GM12878 (cell line): ENCODE data around the gene KIDINS220. TPM values are rescaled to one million over a fixed set of nuclear protein-coding genes. Genes with fewer than 3 reads are reported as not detected.

Source experiments
- ATAC-seq: fragments of 200-7000 bp; cut with Tn5 transposase; 3 replicates; pipeline ENCODE4 v1.9.1; 2020; ENCODE audit warnings: mild to moderate bottlenecking, moderate library complexity
- BruUV-seq: library from RNA; stranded (reverse); fragments of 400-500 nt; replicated peaks from 2 replicates; lab custom pipeline; 2021; lab: Mats Ljungman, UMichigan
- CTCF ChIA-PET: fragments of 300-600 bp; sonication (Branson Sonifier 250); formaldehyde crosslinking; extraction: SDS; loops from one replicate; lab custom pipeline; 2021; ENCODE audit warnings: inconsistent platforms; lab: Yijun Ruan, JAX
- POLR2A ChIA-PET: fragments of 350-600 bp; formaldehyde crosslinking; extraction: SDS; loops from one replicate; lab custom pipeline; 2021; ENCODE audit warnings: inconsistent platforms; lab: Charles Lee
- RAD21 ChIA-PET: fragments of 300-600 bp; sonication (Branson Sonifier 250); formaldehyde crosslinking; loops from one replicate; lab custom pipeline; 2023; ENCODE audit warnings: antibody characterized with exemption; ENCODE audit not compliant: unreplicated experiment; lab: Charles Lee
- SMC1A ChIA-PET: fragments of 300-600 bp; sonication (Branson Sonifier 250); formaldehyde crosslinking; loops from one replicate; lab custom pipeline; 2023; ENCODE audit not compliant: unreplicated experiment, uncharacterized antibody; lab: Charles Lee
- DNase-seq: peaks from one replicate; pipeline ENCODE4 v3.0.0-alpha.2; 2011; ENCODE audit warnings: low read depth, low spot score
- FAIRE-seq: peaks from 3 replicates; lab custom pipeline; 2011; peaks lifted over from hg19 to GRCh38; lab: Jason Lieb, UNC
- H2AFZ ChIP-seq: 2 replicates; pipeline ENCODE4 v1.6.0; 2011; ENCODE audit warnings: low read depth, low read length, control low read depth; ENCODE audit not compliant: control insufficient read depth
- H3K27ac ChIP-seq: 2 replicates; pipeline ENCODE4 v1.5.1; 2011; ENCODE audit warnings: control low read depth; ENCODE audit not compliant: control insufficient read depth, insufficient read depth
- H3K27me3 ChIP-seq, 2 experiments: replicated peaks in 1 of 2; 2 replicates each; pipeline versions ENCODE4 v1.6.0 to v1.6.1; 2011; ENCODE audit warnings: low read length in 1 of 2; ENCODE audit not compliant: control insufficient read depth in 2 of 2, insufficient read depth in 2 of 2
- H3K36me3 ChIP-seq, 2 experiments: 2 replicates each; pipeline ENCODE4 v1.5.1; 2011; ENCODE audit warnings: low read length in 1 of 2; ENCODE audit not compliant: control insufficient read depth in 2 of 2, insufficient read depth in 2 of 2
- H3K4me1 ChIP-seq: 2 replicates; pipeline ENCODE4 v1.6.1; 2011; ENCODE audit warnings: mild to moderate bottlenecking, low read length, moderate library complexity, mixed read lengths; ENCODE audit not compliant: control insufficient read depth, insufficient read depth
- H3K4me2 ChIP-seq: 2 replicates; pipeline ENCODE4 v1.6.0; 2011; ENCODE audit warnings: control low read depth; ENCODE audit not compliant: control insufficient read depth, insufficient read depth
- H3K4me3 ChIP-seq: fragments of 200-600 bp; sonication (generic); 2 replicates; pipeline ENCODE4 v1.5.1; 2016
- H3K79me2 ChIP-seq: 2 replicates; pipeline ENCODE4 v1.6.0; 2011; ENCODE audit warnings: low read length; ENCODE audit not compliant: control insufficient read depth, insufficient read depth
- H3K9ac ChIP-seq: 2 replicates; pipeline ENCODE4 v1.8.0; 2011; ENCODE audit warnings: low read length, control low read depth, mixed read lengths; ENCODE audit not compliant: control insufficient read depth, insufficient read depth
- H3K9me3 ChIP-seq: replicated peaks from 3 replicates; pipeline ENCODE4 v1.5.1; 2011; ENCODE audit warnings: mild to moderate bottlenecking, low read length; ENCODE audit not compliant: control insufficient read depth, insufficient read depth
- H4K20me1 ChIP-seq: 2 replicates; pipeline ENCODE4 v1.6.0; 2011; ENCODE audit not compliant: control insufficient read depth, insufficient read depth
- CBX5 ChIP-seq: sonication (generic); IDR thresholded peaks from 2 replicates; pipeline ENCODE4 v1.6.1; 2016; ENCODE audit warnings: low read depth, moderate library complexity, mild to moderate bottlenecking, inconsistent platforms
- KAT2A ChIP-seq: conservative IDR thresholded peaks from 2 replicates; pipeline ENCODE4 v1.6.1; 2011; ENCODE audit warnings: low read depth, low read length; ENCODE audit not compliant: control insufficient read depth
- RBBP5 ChIP-seq: fragments of 200-600 bp; sonication (generic); conservative IDR thresholded peaks from 2 replicates; pipeline ENCODE4 v1.6.1; 2016
- RUNX3 ChIP-seq: IDR thresholded peaks from 2 replicates; pipeline ENCODE4 v1.6.1; 2012; ENCODE audit warnings: low read length, inconsistent platforms
- SUZ12 ChIP-seq: fragments of 200-600 bp; sonication (generic); IDR thresholded peaks from one replicate; pipeline ENCODE4 v1.6.1; 2018; ENCODE audit warnings: antibody characterized with exemption, mild to moderate bottlenecking; ENCODE audit not compliant: unreplicated experiment
- YY1 ChIP-seq: IDR thresholded peaks from 2 replicates; pipeline ENCODE4 v1.6.1; 2011; ENCODE audit warnings: low read depth, mild to moderate bottlenecking, low read length
- WGBS: methylation state at CpG from one replicate; pipeline ENCODE4 v1.1.6; 2016; ENCODE audit warnings: low lambda C conversion rate; ENCODE audit not compliant: insufficient replicate concordance, insufficient coverage; ENCODE audit errors: missing lambda C conversion rate; 5-methylcytosine and 5-hydroxymethylcytosine counted together
- in situ Hi-C: fragments of 300-500 bp; cut with MboI; formaldehyde crosslinking; loops from 9 replicates; pipeline ENCODE4 v1.14.3; 2018; ENCODE audit warnings: mixed read lengths
- intact Hi-C: fragments of 100-400 bp; cut with micrococcal nuclease; formaldehyde crosslinking; loops from one replicate; pipeline ENCODE4 v1.14.2; 2022; ENCODE audit not compliant: unreplicated experiment
- polyA plus RNA-seq, 11 experiments: library from polyadenylated mRNA; depleted of rRNA in 4 of 11; unstranded in 6 of 11; stranded (reverse) in 5 of 11; fragments of >200 nt; fragmentation: Nextera tagmentation in 4 of 11; fragmentation: Illumina TruSeq in 1 of 11; extraction: Ambion mirVana in 4 of 11; extraction: Trizol in 1 of 11; gene quantifications; 1 replicate in 1 of 11; 2 replicates in 10 of 11; pipeline versions ENCODE4 v1.2.1 to v1.2.3, GENCODE V29; 2011 to 2016; ENCODE audit warnings: inconsistent platforms in 2 of 11, missing spikeins in 2 of 11, low read depth in 1 of 11
- total RNA-seq, 4 experiments: library from RNA; depleted of rRNA in 3 of 4; stranded (reverse); fragments of >200 nt in 3 of 4; fragmentation: Illumina TruSeq in 1 of 4; extraction: Trizol in 1 of 4; gene quantifications; 2 replicates each; pipeline versions ENCODE4 v1.2.1 to v1.2.3, GENCODE V29; 2013 to 2021
- TF ChIP-seq, protein P1 (sequence below): fragments of 450-650 bp; IDR thresholded peaks from 2 replicates; pipeline ENCODE4 v1.6.1; 2017; ENCODE audit warnings: mild to moderate bottlenecking, moderate library complexity
- TF ChIP-seq, protein P2 (sequence below): IDR thresholded peaks from 2 replicates; pipeline ENCODE4 v1.6.1; 2012; ENCODE audit warnings: low read depth, low read length, improper control_type of control experiment
- TF ChIP-seq, protein P3 (sequence below): fragments of 450-650 bp; IDR thresholded peaks from 2 replicates; pipeline ENCODE4 v1.6.1; 2018; ENCODE audit warnings: mild to moderate bottlenecking, low read depth, moderate library complexity; ENCODE audit not compliant: partially characterized antibody
- TF ChIP-seq, protein P4 (sequence below): IDR thresholded peaks from 2 replicates; pipeline ENCODE4 v1.6.1; 2012; ENCODE audit warnings: low read depth, low read length, improper control_type of control experiment
- TF ChIP-seq, protein P5 (sequence below): IDR thresholded peaks from 2 replicates; pipeline ENCODE4 v1.6.1; 2011; ENCODE audit warnings: low read depth, mild to moderate bottlenecking, low read length, moderate library complexity, borderline replicate concordance; ENCODE audit errors: extremely low read depth

KIDINS220 gene
- total and polyA plus RNA-seq, 10 of the 15 experiments (the other 5 are each of a cell fraction or from before 2014, with no cell fraction given): 6.0 to 31.2 (median 16.0) TPM

DNA sequence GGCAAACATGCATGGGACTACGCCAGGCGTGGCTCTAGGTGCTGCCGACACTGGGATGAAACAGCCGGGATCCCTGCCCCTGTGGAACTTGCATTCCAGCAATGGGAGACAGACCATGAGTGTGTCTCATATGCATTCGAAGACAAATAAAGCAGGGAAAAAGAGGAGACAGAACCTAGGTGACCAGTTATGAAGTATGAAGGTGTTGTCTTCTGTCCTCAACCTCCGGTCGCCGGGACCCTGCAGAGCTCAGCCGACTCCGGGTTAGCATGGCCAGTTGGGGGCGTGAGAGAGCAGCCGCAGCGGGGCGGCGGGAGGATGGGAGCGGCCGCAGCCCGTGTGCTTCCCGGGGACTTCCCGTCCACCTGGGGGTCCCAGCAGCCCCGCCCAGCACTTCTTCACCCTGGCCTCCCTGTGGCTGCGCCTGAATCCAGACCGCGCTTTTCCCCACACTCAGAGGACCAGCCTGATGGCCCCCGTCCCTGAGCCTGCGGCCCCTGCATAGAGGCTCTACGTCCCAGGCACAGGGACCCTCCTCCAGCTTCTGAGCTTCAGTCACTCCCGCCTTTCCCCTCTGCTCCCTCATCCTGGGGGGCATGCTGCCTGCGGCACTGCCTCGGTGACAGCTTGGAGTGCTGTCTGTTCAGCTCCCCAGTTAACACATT lies 144.1 kb downstream of the KIDINS220 start (continued):
- TF ChIP-seq, protein P1, sequence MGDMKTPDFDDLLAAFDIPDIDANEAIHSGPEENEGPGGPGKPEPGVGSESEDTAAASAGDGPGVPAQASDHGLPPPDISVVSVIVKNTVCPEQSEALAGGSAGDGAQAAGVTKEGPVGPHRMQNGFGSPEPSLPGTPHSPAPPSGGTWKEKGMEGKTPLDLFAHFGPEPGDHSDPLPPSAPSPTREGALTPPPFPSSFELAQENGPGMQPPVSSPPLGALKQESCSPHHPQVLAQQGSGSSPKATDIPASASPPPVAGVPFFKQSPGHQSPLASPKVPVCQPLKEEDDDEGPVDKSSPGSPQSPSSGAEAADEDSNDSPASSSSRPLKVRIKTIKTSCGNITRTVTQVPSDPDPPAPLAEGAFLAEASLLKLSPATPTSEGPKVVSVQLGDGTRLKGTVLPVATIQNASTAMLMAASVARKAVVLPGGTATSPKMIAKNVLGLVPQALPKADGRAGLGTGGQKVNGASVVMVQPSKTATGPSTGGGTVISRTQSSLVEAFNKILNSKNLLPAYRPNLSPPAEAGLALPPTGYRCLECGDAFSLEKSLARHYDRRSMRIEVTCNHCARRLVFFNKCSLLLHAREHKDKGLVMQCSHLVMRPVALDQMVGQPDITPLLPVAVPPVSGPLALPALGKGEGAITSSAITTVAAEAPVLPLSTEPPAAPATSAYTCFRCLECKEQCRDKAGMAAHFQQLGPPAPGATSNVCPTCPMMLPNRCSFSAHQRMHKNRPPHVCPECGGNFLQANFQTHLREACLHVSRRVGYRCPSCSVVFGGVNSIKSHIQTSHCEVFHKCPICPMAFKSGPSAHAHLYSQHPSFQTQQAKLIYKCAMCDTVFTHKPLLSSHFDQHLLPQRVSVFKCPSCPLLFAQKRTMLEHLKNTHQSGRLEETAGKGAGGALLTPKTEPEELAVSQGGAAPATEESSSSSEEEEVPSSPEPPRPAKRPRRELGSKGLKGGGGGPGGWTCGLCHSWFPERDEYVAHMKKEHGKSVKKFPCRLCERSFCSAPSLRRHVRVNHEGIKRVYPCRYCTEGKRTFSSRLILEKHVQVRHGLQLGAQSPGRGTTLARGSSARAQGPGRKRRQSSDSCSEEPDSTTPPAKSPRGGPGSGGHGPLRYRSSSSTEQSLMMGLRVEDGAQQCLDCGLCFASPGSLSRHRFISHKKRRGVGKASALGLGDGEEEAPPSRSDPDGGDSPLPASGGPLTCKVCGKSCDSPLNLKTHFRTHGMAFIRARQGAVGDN: no peak
- no peak for TF ChIP-seq RBBP5
- TF ChIP-seq RUNX3: peak; percentile 14; the same call in 1 of the 2 replicates
- no peak for TF ChIP-seq CBX5
- TF ChIP-seq, protein P2, sequence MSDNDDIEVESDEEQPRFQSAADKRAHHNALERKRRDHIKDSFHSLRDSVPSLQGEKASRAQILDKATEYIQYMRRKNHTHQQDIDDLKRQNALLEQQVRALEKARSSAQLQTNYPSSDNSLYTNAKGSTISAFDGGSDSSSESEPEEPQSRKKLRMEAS: no peak
- 0 out of 2 replicates have a peak, but pooled peaks have one; percentile 19 for TF ChIP-seq YY1

DNA sequence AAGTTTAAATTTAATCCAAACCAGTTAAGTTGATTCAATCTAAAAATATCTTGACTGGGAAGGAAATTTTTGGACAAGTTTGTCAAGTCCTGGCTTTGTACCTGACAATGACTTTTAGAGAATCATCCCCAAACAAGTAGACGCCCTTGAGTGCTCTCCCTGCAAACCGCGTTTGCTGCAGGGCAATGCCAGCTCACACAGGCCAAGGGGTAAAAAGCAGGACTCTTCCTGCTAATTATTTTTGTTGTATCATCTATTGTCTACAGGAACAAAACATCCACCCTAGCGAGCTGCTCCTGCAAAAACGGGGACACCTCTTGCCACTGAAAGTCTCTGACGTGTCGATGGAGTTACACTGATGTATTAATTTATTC lies 144.6 kb downstream of the KIDINS220 start:
- WGBS: 14% methylated on average over 7 of the region's 7 CpGs
- H2AFZ ChIP-seq: no peak overlapping the region; the same call in 1 of the 2 replicates
- peak overlapping the region; percentile 44; the same call in 1 of the 2 replicates for H3K4me3 ChIP-seq
- H3K36me3 ChIP-seq: no peaks in the 10 kb centered on the region
- ChIA-PET SMC1A (interaction anchor here (0.9 to 2.0 kb wide), 8 partner anchors 11 to 400 kb away, joined by 3 to 6 read pairs (median 3); partner anchors contain the start of gene ID2), CTCF (interaction anchor here (0.6 to 2.3 kb wide), 25 partner anchors 11 to 1595 kb away, joined by 3 to 22 read pairs (median 4); no protein-coding TSS in a partner anchor), RAD21 (interaction anchor here (1.0 to 1.7 kb wide), 5 partner anchors 69 to 447 kb away, joined by 3 to 14 read pairs (median 5); no protein-coding TSS in a partner anchor), POLR2A (no interaction called here)
- ATAC-seq (no peak; the same call in 2 of the 3 replicates), DNase-seq (no peak), FAIRE-seq (no peak)
- no peak overlapping the region for H3K9ac ChIP-seq
- in situ Hi-C loops: no loop called here
- no peak overlapping the region for H3K4me2 ChIP-seq
- no peaks in the 10 kb centered on the region for H3K79me2 ChIP-seq
- intact Hi-C loops: loop anchor here (2.0 kb wide), 1 partner anchor 68 kb away; no protein-coding TSS in a partner anchor
- H3K9me3 ChIP-seq: no peaks in the 10 kb centered on the region; the same call in 2 of the 3 replicates
- H3K4me1 ChIP-seq: no peaks in the 10 kb centered on the region; the same call in 1 of the 2 replicates
- no TSS peak for BruUV-seq
- H3K27me3 ChIP-seq: no peaks in the 10 kb centered on the region
- H3K27ac ChIP-seq: no peak overlapping the region
- no peaks in the 10 kb centered on the region for H4K20me1 ChIP-seq
- TF ChIP-seq RBBP5: no peak
- TF ChIP-seq, protein P3, sequence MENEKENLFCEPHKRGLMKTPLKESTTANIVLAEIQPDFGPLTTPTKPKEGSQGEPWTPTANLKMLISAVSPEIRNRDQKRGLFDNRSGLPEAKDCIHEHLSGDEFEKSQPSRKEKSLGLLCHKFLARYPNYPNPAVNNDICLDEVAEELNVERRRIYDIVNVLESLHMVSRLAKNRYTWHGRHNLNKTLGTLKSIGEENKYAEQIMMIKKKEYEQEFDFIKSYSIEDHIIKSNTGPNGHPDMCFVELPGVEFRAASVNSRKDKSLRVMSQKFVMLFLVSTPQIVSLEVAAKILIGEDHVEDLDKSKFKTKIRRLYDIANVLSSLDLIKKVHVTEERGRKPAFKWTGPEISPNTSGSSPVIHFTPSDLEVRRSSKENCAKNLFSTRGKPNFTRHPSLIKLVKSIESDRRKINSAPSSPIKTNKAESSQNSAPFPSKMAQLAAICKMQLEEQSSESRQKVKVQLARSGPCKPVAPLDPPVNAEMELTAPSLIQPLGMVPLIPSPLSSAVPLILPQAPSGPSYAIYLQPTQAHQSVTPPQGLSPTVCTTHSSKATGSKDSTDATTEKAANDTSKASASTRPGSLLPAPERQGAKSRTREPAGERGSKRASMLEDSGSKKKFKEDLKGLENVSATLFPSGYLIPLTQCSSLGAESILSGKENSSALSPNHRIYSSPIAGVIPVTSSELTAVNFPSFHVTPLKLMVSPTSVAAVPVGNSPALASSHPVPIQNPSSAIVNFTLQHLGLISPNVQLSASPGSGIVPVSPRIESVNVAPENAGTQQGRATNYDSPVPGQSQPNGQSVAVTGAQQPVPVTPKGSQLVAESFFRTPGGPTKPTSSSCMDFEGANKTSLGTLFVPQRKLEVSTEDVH: no peak
- no peak for TF ChIP-seq SUZ12
- no peak for TF ChIP-seq KAT2A
- TF ChIP-seq, protein P4, sequence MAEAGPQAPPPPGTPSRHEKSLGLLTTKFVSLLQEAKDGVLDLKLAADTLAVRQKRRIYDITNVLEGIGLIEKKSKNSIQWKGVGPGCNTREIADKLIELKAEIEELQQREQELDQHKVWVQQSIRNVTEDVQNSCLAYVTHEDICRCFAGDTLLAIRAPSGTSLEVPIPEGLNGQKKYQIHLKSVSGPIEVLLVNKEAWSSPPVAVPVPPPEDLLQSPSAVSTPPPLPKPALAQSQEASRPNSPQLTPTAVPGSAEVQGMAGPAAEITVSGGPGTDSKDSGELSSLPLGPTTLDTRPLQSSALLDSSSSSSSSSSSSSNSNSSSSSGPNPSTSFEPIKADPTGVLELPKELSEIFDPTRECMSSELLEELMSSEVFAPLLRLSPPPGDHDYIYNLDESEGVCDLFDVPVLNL: no peak
- TF ChIP-seq, protein P5, sequence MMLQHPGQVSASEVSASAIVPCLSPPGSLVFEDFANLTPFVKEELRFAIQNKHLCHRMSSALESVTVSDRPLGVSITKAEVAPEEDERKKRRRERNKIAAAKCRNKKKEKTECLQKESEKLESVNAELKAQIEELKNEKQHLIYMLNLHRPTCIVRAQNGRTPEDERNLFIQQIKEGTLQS: no peak
